ENCODE data around the gene PRPF4. TPM values are rescaled to one million over a fixed set of nuclear protein-coding genes. Genes with fewer than 3 reads are reported as not detected.

The PRPF4 gene
- total RNA-seq, 6 donors from 2014 or later: 7.1 to 18.2 (median 15.0) TPM

GRCh38 chr9:113274474-113275156 lies 843 bp upstream of the PRPF4 start:
- DNase-seq (no peak), ATAC-seq (ENCODE audit: low FRiP score in 2 of 2) (peak; percentile 68 to 82)
- Histone ChIP-seq H3K4me3 (peak overlapping the region; percentile 71 to 84 (median 74)), H3K27ac (peak overlapping the region; percentile 89 to 97 (median 94)), H3K27me3 (no peaks in the 10 kb centered on the region), H3K36me3 (peaks cover 17 to 60% (median 33%) of the 10 kb centered on the region in 4 donors), H3K9me3 (no peaks in the 10 kb centered on the region), H3K4me1 (peaks cover 17 to 36% (median 23%) of the 10 kb centered on the region in 4 donors)
- TF ChIP-seq POLR2A (IDR thresholded peaks at IDR 0.05) (no peak), CTCF (IDR thresholded peaks at IDR 0.05) (peak; percentile 47 to 85 (median 64)), EP300 (IDR thresholded peaks at IDR 0.05) (no peak), POLR2AphosphoS5 (IDR thresholded peaks at IDR 0.05) (no peak)
- WGBS, 2 donors: 0 to 3% methylated on average over 14 to 15 of the region's 15 CpGs

- H3K27me3 ChIP-seq: no peaks in the 10 kb centered on the region
- no peaks in the 10 kb centered on the region for H3K9me3 ChIP-seq
- DNase-seq (no peak), ATAC-seq (ENCODE audit: low FRiP score in 2 of 2) (no peak)
- H3K4me1 ChIP-seq: peaks cover 17 to 35% (median 22%) of the 10 kb centered on the region in 4 donors
- WGBS, 2 donors: 93% methylated on average over 4 of the region's 4 CpGs
- no peak overlapping the region for H3K4me3 ChIP-seq
- no peak for TF ChIP-seq CTCF (IDR thresholded peaks at IDR 0.05)
- no peak for TF ChIP-seq POLR2AphosphoS5 (IDR thresholded peaks at IDR 0.05)
- TF ChIP-seq POLR2A (IDR thresholded peaks at IDR 0.05): no peak
- TF ChIP-seq EP300 (IDR thresholded peaks at IDR 0.05): no peak
- no peak overlapping the region for H3K27ac ChIP-seq
- peaks cover 17 to 65% (median 47%) of the 10 kb centered on the region in 4 donors for H3K36me3 ChIP-seq
Measured at GRCh38 chr9:113278840-113279239, 3.4 kb downstream of the PRPF4 start.

GRCh38 chr9:113281356-113281755 lies 5.9 kb downstream of the PRPF4 start:
- peaks cover 35 to 88% (median 64%) of the 10 kb centered on the region in 4 donors for H3K36me3 ChIP-seq
- 95 to 99% methylated on average over 4 of the region's 4 CpGs for WGBS, 2 donors
- peaks cover 9 to 19% (median 10%) of the 10 kb centered on the region in 4 donors for H3K4me1 ChIP-seq
- no peak overlapping the region for H3K4me3 ChIP-seq
- TF ChIP-seq EP300 (IDR thresholded peaks at IDR 0.05): no peak
- no peak for TF ChIP-seq CTCF (IDR thresholded peaks at IDR 0.05)
- TF ChIP-seq POLR2A (IDR thresholded peaks at IDR 0.05): no peak
- TF ChIP-seq POLR2AphosphoS5 (IDR thresholded peaks at IDR 0.05): no peak
- DNase-seq: no peak
- no peaks in the 10 kb centered on the region for H3K9me3 ChIP-seq
- ATAC-seq (ENCODE audit: low FRiP score in 2 of 2): no peak
- no peak overlapping the region for H3K27ac ChIP-seq
- H3K27me3 ChIP-seq: no peaks in the 10 kb centered on the region

- H3K27me3 ChIP-seq: no peaks in the 10 kb centered on the region
- H3K4me1 ChIP-seq: no peaks in the 10 kb centered on the region
- H3K4me3 ChIP-seq: no peak overlapping the region
- no peak for ATAC-seq (ENCODE audit: low FRiP score in 2 of 2)
- no peak overlapping the region for H3K27ac ChIP-seq
- H3K36me3 ChIP-seq: peaks cover 61 to 93% (median 79%) of the 10 kb centered on the region in 4 donors
- TF ChIP-seq POLR2A (IDR thresholded peaks at IDR 0.05) (no peak), CTCF (IDR thresholded peaks at IDR 0.05) (no peak), EP300 (IDR thresholded peaks at IDR 0.05) (no peak), POLR2AphosphoS5 (IDR thresholded peaks at IDR 0.05) (no peak)
- no peak for DNase-seq
- WGBS, 2 donors: 97 to 100% methylated on average over 2 of the region's 2 CpGs
- H3K9me3 ChIP-seq: no peaks in the 10 kb centered on the region
Measured at GRCh38 chr9:113289091-113289490, 13.6 kb downstream of the PRPF4 start.

All from upper lobe of left lung (tissue), 6 donors.